ENCODE data around the gene FANK1. TPM values are rescaled to one million over a fixed set of nuclear protein-coding genes. Genes with fewer than 3 reads are reported as not detected.
"Not testable (repeated sequence)": the region's sequence is repeated elsewhere in the genome, so short reads cannot be mapped to it uniquely, and the experiment has no call there.

FANK1 gene
- total RNA-seq, 1 experiment from 2014 or later, result 0.18 TPM

GRCh38 chr10:125903135-125903640 lies 6.8 kb downstream of the FANK1 start:
- not testable (repeated sequence) for DNase-seq (ENCODE audit: low read depth in 1 of 2, low spot score in 2 of 2); H3K4me3 ChIP-seq; H3K9me3 ChIP-seq (replicated peaks); H3K36me3 ChIP-seq; H3K27me3 ChIP-seq (replicated peaks); H3K4me1 ChIP-seq (replicated peaks); H3K27ac ChIP-seq

GRCh38 chr10:125905069-125905994 lies 9.0 kb downstream of the FANK1 start:
- DNase-seq (ENCODE audit: low read depth in 1 of 2, low spot score in 2 of 2); H3K9me3 ChIP-seq (replicated peaks); H3K27ac ChIP-seq; H3K4me1 ChIP-seq (replicated peaks); H3K36me3 ChIP-seq; H3K27me3 ChIP-seq (replicated peaks); H3K4me3 ChIP-seq: not testable (repeated sequence)

GRCh38 chr10:125907598-125907997 lies 11.2 kb downstream of the FANK1 start:
- H3K27me3 ChIP-seq (replicated peaks); H3K27ac ChIP-seq; H3K9me3 ChIP-seq (replicated peaks); H3K36me3 ChIP-seq; DNase-seq (ENCODE audit: low read depth in 1 of 2, low spot score in 2 of 2); H3K4me1 ChIP-seq (replicated peaks); H3K4me3 ChIP-seq: not testable (repeated sequence)

- H3K4me1 ChIP-seq (replicated peaks); DNase-seq (ENCODE audit: low read depth in 1 of 2, low spot score in 2 of 2); H3K9me3 ChIP-seq (replicated peaks); H3K4me3 ChIP-seq; H3K27me3 ChIP-seq (replicated peaks); H3K27ac ChIP-seq; H3K36me3 ChIP-seq: not testable (repeated sequence)
Measured at GRCh38 chr10:125908813-125909212, 12.4 kb downstream of the FANK1 start.

- not testable (repeated sequence) for H3K27me3 ChIP-seq (replicated peaks); H3K4me3 ChIP-seq; H3K27ac ChIP-seq; H3K4me1 ChIP-seq (replicated peaks); H3K36me3 ChIP-seq; H3K9me3 ChIP-seq (replicated peaks); DNase-seq (ENCODE audit: low read depth in 1 of 2, low spot score in 2 of 2)
Measured at GRCh38 chr10:125909491-125909890, 13.1 kb downstream of the FANK1 start.

GRCh38 chr10:125911145-125911544 lies 14.8 kb downstream of the FANK1 start:
- Histone ChIP-seq H3K9me3 (replicated peaks) (no peaks in the 10 kb centered on the region), H3K27ac (no peak overlapping the region)
- no peak for DNase-seq (ENCODE audit: low read depth in 1 of 2, low spot score in 2 of 2)

GRCh38 chr10:125911990-125912389 lies 15.6 kb downstream of the FANK1 start:
- H3K27me3 ChIP-seq (replicated peaks), result no peaks in the 10 kb centered on the region
- H3K9me3 ChIP-seq (replicated peaks), result no peaks in the 10 kb centered on the region
- no peaks in the 10 kb centered on the region for H3K4me1 ChIP-seq (replicated peaks)
- no peak overlapping the region for H3K27ac ChIP-seq
- H3K36me3 ChIP-seq, result no peaks in the 10 kb centered on the region
- H3K4me3 ChIP-seq, result no peak overlapping the region
- no peak for DNase-seq (ENCODE audit: low read depth in 1 of 2, low spot score in 2 of 2)

More at GRCh38 chr10:125911145-125911544, 14.8 kb downstream of the FANK1 start:
- no peaks in the 10 kb centered on the region for H3K4me1 ChIP-seq (replicated peaks)
- H3K36me3 ChIP-seq, result no peaks in the 10 kb centered on the region
- H3K27me3 ChIP-seq (replicated peaks), result no peaks in the 10 kb centered on the region
- no peak overlapping the region for H3K4me3 ChIP-seq

- not testable (repeated sequence) for H3K36me3 ChIP-seq; H3K4me3 ChIP-seq; H3K27me3 ChIP-seq (replicated peaks); DNase-seq (ENCODE audit: low read depth in 1 of 2, low spot score in 2 of 2); H3K27ac ChIP-seq; H3K4me1 ChIP-seq (replicated peaks); H3K9me3 ChIP-seq (replicated peaks)
Measured at GRCh38 chr10:125913277-125913676, 16.9 kb downstream of the FANK1 start.

GRCh38 chr10:125916977-125917376 lies 20.6 kb downstream of the FANK1 start:
- Histone ChIP-seq H3K27ac (no peak overlapping the region), H3K36me3 (no peaks in the 10 kb centered on the region), H3K9me3 (replicated peaks) (no peaks in the 10 kb centered on the region), H3K4me1 (replicated peaks) (no peaks in the 10 kb centered on the region), H3K27me3 (replicated peaks) (no peaks in the 10 kb centered on the region), H3K4me3 (no peak overlapping the region)
- no peak for DNase-seq (ENCODE audit: low read depth in 1 of 2, low spot score in 2 of 2)

- H3K27me3 ChIP-seq (replicated peaks); H3K9me3 ChIP-seq (replicated peaks); H3K36me3 ChIP-seq; H3K4me3 ChIP-seq; H3K27ac ChIP-seq; H3K4me1 ChIP-seq (replicated peaks); DNase-seq (ENCODE audit: low read depth in 1 of 2, low spot score in 2 of 2): not testable (repeated sequence)
Measured at GRCh38 chr10:125917704-125918361, 21.5 kb downstream of the FANK1 start.

- not testable (repeated sequence) for H3K4me1 ChIP-seq (replicated peaks); H3K9me3 ChIP-seq (replicated peaks); H3K27me3 ChIP-seq (replicated peaks); DNase-seq (ENCODE audit: low read depth in 1 of 2, low spot score in 2 of 2); H3K27ac ChIP-seq; H3K36me3 ChIP-seq; H3K4me3 ChIP-seq
Measured at GRCh38 chr10:125921643-125922306, 25.4 kb downstream of the FANK1 start.

- no peak for DNase-seq (ENCODE audit: low read depth in 1 of 2, low spot score in 2 of 2)
- H3K27ac ChIP-seq, result no peak overlapping the region
- no peak overlapping the region for H3K4me3 ChIP-seq
Measured at GRCh38 chr10:125925262-125925834, 29.0 kb downstream of the FANK1 start.

GRCh38 chr10:125926247-125926646 lies 29.9 kb downstream of the FANK1 start:
- H3K27ac ChIP-seq, result no peak overlapping the region
- no peak for DNase-seq (ENCODE audit: low read depth in 1 of 2, low spot score in 2 of 2)
- no peaks in the 10 kb centered on the region for H3K4me1 ChIP-seq (replicated peaks)
- H3K27me3 ChIP-seq (replicated peaks), result no peaks in the 10 kb centered on the region
- H3K36me3 ChIP-seq, result no peaks in the 10 kb centered on the region
- H3K9me3 ChIP-seq (replicated peaks), result no peaks in the 10 kb centered on the region
- H3K4me3 ChIP-seq, result no peak overlapping the region

More at GRCh38 chr10:125925262-125925834, 29.0 kb downstream of the FANK1 start:
- H3K9me3 ChIP-seq (replicated peaks), result no peaks in the 10 kb centered on the region
- H3K4me1 ChIP-seq (replicated peaks), result no peaks in the 10 kb centered on the region
- H3K27me3 ChIP-seq (replicated peaks), result no peaks in the 10 kb centered on the region
- H3K36me3 ChIP-seq, result no peaks in the 10 kb centered on the region

Data from SJSA1 (cell line).